ENCODE data around the gene PGAP1.
"Not testable (repeated sequence)": the region's sequence is repeated elsewhere in the genome, so short reads cannot be mapped to it uniquely, and the experiment has no call there.

PGAP1 gene

GRCh38 chr2:196951973-196952372, 25.5 kb upstream of the PGAP1 start:
- DNase-seq (ENCODE audit: low spot score), result no peak

DNA sequence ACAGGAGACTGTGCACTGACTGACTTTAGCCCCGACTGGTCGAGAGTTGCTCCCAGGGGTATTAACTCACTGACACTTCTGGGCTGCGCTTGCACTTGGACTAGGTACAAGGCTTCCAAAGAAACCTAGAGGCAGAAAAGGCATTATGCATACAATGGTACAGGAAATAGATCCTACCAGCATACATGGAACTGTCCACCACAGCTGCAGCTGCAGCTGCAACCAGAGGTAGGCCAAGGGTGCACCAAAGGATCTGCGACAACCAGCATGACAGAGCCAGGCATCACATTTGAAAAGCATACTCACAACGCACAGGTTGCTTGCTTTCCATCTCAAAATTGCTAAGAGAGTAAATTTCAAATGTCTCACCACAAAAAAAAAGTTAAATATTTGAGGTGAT, 22.6 kb upstream of the PGAP1 start:
- no peak for DNase-seq (ENCODE audit: low spot score)

- no peak for DNase-seq (ENCODE audit: low spot score)
These were observed 18.1 kb upstream of the PGAP1 start for GRCh38 chr2:196944570-196944969.

- DNase-seq (ENCODE audit: low spot score), result no peak
These were observed 15.0 kb upstream of the PGAP1 start for GRCh38 chr2:196941398-196942078.

- no peak for DNase-seq (ENCODE audit: low spot score)
These were observed 12.9 kb upstream of the PGAP1 start for GRCh38 chr2:196939371-196939770.

DNA sequence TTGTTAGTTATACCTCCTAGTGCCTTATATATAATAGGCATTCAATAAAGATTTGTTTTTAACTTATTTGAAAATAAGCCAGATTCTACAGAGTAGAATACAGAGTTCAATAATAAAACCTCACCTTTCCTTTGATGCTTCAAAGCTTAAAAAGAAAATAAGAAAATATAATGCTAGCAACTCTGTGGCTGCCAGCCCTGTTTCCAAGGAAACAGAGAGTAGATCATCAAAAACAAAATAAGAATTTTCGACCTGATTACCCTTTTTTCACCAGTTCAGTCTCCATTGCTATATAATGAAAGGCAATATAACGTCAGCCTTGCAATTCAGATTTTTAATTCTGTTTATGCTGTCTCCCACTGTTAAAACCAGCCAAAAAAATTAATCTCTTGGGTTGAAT, 8.9 kb upstream of the PGAP1 start:
- no peak for DNase-seq (ENCODE audit: low spot score)

DNA sequence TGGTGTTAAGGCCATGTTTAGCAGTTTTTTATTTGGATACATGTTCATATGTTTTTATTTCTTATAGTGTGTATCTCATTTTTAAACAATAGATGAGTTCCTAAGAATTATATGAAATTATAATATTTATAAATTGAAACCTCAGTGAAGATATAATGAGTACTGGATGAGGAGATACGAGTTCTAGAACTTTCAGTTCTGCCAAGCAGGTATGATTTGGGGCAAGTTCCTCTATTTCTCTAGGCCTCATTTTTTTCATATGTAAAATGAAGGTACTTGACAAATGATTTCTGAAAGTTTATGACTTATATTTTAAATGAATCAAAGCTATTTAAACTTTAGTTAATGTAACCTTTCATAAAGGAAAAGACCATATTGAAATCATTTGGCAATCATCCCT, 8.2 kb upstream of the PGAP1 start:
- no peak for DNase-seq (ENCODE audit: low spot score)

- DNase-seq (ENCODE audit: low spot score), result no peak
These were observed 5.0 kb upstream of the PGAP1 start for GRCh38 chr2:196931555-196931954.

DNA sequence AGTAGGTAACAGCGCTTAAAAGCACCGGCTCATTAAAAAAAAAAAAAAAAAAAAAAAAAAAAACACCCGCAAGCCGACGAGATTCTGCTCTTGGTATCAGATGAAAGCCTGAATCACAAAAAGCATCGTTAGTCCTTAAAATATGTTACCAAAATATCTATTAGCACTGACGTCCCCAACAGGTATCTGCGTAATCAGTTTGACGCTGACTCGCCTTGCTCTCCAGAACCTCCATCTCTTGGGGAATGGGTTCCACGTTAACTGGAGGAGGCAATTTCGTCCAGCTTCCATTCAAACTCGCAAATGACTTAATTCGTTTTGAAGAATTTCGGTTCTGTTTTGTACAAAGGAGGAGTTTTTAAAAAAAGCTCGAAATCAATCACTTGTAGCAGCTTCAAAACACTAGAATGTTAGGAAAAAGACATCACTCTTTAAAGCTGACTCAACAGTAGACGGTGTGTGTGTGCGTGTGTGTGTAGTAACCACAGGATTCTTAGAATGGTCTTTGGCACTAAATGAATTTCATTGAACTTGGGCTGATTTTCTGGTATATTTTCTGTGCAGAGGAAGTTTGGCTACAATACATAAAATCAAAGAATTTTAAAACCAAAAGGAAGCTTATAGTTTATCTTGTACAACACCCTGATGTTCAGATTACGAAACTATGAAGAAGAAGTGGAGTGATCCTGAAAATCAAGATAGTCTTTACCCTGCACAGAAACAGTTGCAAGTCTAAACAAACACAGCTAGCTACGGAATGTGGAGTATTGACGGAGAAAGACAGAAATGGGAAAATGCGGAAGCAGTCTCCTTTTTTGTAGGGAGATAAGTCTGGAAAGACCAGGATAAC, 1.1 kb upstream of the PGAP1 start:
- DNase-seq (ENCODE audit: low spot score), result peak; percentile 39

DNA sequence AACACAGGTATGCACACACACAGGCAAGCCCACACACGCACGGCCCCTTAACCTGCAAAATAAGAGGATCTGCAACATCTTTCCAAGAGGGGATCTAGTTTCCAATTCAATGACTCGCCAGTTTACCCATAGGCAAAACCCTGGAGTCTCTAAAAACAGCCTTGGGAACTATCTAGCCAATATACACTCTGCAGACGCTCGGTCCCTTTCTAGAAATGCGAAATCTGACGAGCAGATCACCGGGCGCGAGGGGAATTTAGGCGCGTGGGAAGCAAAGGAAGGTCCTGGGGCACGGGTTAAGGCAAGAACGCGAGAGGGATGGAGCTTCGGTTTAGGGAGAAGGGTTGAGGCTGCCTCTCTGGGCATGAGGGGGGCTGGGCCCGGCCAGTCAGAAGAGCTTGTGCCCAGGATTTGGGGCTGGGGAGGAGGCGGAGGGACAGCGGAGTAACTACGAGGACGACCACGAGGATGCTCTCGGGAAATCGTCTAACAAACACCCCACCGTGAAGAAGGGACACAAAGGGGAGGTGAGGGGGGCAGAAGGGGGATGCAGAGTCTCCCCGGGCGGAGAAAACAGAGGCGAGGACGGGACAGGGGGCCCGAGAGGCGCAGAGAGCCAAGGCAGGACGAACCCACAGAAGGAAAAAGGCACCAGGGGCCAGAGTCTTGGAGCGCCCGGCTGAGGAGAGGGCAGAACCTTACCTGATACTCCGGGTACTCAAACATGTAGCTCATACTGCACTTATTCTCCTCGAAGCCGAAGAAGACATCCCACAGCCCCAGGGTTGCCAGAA, 542 bp downstream of the PGAP1 start:
- DNase-seq (ENCODE audit: low spot score), result peak; percentile 47

DNA sequence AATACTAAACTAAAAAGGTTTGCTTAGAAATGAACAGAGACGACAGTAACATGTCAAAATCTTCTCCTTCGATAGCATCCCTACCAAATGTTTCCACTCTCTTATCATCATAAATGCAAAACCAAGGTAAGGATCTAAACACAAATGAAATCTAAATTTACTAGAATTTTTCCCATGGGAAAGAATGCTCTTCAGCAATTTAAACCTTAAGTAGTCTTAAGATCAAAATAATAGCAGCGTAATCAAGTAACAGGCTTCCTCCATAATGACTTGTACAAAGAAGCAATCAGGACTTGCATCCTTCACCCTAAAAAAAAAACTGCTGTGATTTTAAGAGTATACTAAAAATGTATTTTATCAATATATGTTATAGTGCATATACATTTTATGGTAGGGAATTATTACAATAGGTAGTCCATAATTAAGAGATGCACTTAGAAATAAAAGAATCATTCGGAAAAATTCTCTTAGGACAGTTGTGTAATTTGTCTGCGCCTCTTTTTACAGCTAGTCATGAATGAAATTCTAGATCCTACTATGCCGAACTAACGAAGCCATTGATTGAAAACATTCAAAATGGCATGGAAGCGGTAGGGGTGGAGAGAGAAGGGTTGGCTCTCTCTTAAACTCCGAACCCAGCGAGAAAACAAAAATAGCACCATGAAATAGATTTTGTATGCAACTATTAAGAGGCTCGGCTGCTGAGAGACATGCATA, 1.3 kb downstream of the PGAP1 start:
- no peak for DNase-seq (ENCODE audit: low spot score)

- no peak for DNase-seq (ENCODE audit: low spot score)
These were observed 2.5 kb downstream of the PGAP1 start for GRCh38 chr2:196924051-196924450.

DNA sequence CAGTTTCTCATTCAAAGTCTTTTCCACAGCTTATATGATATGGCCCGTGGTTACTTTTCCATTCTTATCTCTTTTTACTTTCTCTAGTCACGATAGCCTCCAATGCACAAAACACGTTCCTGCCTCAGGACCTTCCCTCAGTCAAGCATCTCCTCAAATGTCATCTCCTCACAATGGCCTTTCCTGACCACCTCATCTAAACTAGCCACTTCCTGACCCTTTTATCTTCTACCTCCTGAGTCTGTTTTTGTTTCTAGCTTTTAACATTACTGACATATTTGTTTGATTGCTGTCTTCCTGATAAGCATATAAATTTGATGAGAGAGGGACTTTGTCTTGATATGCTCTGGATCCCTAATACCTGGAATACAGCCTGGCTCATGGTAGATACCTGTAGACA, 7.6 kb downstream of the PGAP1 start:
- DNase-seq (ENCODE audit: low spot score), result no peak

- no peak for DNase-seq (ENCODE audit: low spot score)
These were observed 8.7 kb downstream of the PGAP1 start for GRCh38 chr2:196917802-196918201.

GRCh38 chr2:196915507-196916189, 10.9 kb downstream of the PGAP1 start:
- DNase-seq (ENCODE audit: low spot score), result no peak

DNA sequence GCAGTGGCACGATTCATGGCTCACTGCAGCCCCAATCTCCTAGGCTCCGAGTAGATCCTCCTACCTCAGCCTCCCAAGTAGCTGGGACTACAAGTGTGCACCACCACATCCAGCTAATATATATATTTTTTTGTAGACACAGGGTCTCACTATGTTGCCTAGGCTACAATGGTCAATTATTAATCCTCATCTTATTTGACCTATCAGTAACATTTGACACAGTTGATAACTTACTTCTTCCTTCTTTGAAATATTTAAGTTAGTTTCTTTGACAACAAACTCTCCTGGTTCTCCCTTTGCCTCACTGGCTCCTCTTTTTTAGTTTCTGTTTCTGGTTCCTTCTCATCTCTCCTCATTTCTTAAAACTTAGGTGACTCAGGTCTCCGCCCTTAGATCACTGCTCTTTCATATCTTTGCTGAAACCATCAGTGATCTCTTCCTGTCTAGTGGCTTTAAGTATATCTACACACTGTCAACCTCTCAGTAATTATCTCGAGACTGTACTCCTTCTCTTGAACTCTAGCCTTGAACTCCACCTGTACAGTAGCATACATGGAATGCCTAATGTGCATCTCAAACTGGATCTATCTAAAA, 11.5 kb downstream of the PGAP1 start:
- DNase-seq (ENCODE audit: low spot score), result no peak

DNA sequence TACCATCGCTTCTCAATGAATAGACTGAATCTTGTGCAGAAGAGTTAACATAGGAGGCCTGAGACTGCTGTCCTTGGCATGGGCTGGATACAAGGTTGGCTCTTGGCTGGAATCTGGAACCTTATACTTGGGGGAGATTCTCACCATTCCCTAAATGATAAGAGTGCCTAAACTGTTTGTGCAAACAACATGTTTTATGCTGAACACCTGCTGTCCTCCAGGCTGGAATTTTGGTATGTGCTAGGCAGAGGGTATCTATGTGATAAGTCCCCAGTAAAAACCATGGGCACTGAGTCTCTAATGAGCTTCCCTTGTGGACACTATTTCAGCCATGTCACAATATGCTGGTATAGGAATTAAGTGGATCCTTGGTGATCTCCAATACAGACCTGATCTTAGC, 12.8 kb downstream of the PGAP1 start:
- no peak for DNase-seq (ENCODE audit: low spot score)

DNA sequence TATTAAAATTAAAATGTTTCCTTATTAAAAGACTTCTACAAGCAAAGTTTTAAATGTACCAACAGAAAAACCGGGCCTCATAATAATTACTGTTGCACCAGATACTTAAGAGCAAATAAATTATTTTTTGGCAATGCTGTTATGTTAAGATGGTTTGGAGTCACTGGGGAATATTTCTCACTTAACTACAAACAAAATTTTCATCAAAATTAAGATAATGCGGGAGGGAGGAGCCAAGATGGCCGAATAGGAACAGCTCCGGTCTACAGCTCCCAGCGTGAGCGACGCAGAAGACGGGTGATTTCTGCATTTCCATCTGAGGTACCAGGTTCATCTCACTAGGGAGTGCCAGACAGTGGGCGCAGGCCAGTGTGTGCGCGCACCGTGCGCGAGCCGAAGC, 21.1 kb downstream of the PGAP1 start:
- not testable (repeated sequence) for DNase-seq (ENCODE audit: low spot score)

DNA sequence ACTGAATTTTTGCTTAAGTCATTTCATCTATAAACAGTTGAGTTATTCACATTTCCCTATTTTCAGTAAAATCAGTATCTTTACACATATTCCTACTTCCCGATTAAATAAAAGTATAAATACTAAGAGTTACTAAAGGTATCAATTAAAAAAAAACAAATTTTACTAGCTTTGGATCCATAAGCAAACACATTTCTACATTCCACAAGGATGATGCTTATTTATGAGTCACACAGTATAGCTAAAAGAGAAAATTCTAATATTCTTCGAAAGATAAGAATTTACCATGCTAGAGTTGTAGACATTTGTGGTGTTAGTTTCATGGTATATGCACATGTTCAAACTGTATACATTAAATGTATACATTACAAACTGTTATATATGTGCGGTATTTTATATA, 23.7 kb downstream of the PGAP1 start:
- DNase-seq (ENCODE audit: low spot score), result peak; percentile 15

GRCh38 chr2:196900843-196901242, 25.7 kb downstream of the PGAP1 start:
- no peak for DNase-seq (ENCODE audit: low spot score)

DNA sequence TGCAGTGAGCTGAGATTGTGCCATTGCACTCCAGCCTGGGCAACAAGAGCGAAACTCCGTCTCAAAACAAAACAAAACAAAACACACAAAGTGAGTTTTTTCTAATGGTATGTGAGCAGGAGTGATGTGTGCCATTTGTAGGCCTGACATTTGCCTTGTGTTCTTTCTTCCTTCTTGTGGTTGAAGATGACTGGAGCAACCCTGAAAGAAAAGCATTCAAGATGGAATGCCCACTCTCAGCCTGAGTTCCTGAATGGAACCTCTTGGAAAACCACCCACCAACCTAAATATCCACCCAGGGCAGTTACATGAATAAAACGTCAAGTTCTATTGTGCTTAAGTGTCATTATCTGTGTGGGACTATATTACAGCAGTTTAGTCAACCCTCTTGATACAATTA, 26.5 kb downstream of the PGAP1 start:
- DNase-seq (ENCODE audit: low spot score), result no peak
